Measurements from ENCODE around the gene RAB31. TPM values are rescaled to one million over a fixed set of nuclear protein-coding genes. Genes with fewer than 3 reads are reported as not detected.
A peak's percentile ranks its signal among the peaks of the same experiment; 100 is the strongest.

The RAB31 gene
- total and polyA plus RNA-seq, 2 of the 13 experiments (the other 11 are each of a cell fraction or from before 2014, with no cell fraction given): 1.1 to 1.7 TPM

DNA sequence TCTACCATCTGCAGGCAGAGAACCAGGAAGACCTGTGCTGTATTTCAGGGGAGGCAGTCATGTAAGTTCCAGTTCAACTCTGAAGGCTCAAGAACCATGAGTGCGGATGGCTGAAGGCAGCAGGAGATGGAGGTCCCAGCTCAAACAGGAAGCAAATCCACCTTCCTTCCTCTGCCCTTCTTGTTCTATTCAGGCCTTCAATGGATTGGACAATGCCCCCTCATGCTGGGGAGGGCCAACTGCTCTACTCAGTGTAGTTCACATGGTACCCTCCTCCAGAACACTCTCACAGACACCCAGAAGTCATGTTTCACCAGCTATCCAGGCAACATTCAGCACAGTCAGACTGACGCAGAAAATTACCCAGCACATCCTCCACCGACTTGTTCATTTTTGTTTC is 39.1 kb upstream of the RAB31 start:
- 90% methylated on average over 3 of the region's 3 CpGs for WGBS (ENCODE audit: low lambda C conversion rate)
- Histone ChIP-seq H3K9me3 (ENCODE audit: low read length) (no peaks in the 10 kb centered on the region), H3K79me2 (ENCODE audit: insufficient read depth, low read length) (no peaks in the 10 kb centered on the region), H3K4me2 (ENCODE audit: low read depth, low read length) (no peak overlapping the region), H3K4me1 (ENCODE audit: insufficient read depth, low read length) (peaks cover 31% of the 10 kb centered on the region), H2AFZ (ENCODE audit: low read length) (no peak overlapping the region), H3K27me3 (ENCODE audit: control insufficient read depth in 1 of 2, insufficient read depth in 2 of 2, low read length in 2 of 2) (no peaks in the 10 kb centered on the region), H3K36me3 (replicated peaks in 1 of 2; ENCODE audit: control insufficient read depth in 1 of 2, insufficient read depth in 2 of 2, low read length in 2 of 2) (no peaks in the 10 kb centered on the region), H4K20me1 (ENCODE audit: insufficient read depth, low read length) (no peaks in the 10 kb centered on the region), H3K9ac (ENCODE audit: insufficient read depth, low read depth, low read length) (no peak overlapping the region), H3K27ac (ENCODE audit: extremely low read length, insufficient read depth, low read length) (no peak overlapping the region), H3K4me3 (replicated peaks in 1 of 3; ENCODE audit: insufficient read depth in 1 of 3, low read depth in 2 of 3, low read length in 3 of 3) (no peak overlapping the region)
- POLR2A ChIA-PET: no interaction called here
- no peak for ATAC-seq
- in situ Hi-C loops (cut with HindIII; ENCODE audit: extremely low pct_ligation_motif_present, low pct_unique_long_range_greater_than_20kb): no loop called here
- BruUV-seq (replicated peaks): no TSS peak
- CTCF ChIA-PET (ENCODE audit: low intra/inter-chr PET ratio, low total read pairs): no interaction called here
- intact Hi-C loops (cut with micrococcal nuclease; ENCODE audit: unreplicated experiment): no loop called here
- no peak for FAIRE-seq
- TF ChIP-seq CTCF (CRISPR knock-in tag; IDR thresholded peaks at IDR 0.05) (peak; percentile 15; the same call in 1 of the 2 replicates), GABPB1 (CRISPR knock-in tag; IDR thresholded peaks at IDR 0.05) (peak; percentile 31; the same call in 1 of the 2 replicates), GABPA (IDR thresholded peaks at IDR 0.05; ENCODE audit: low read depth, low read length) (peak; percentile 43), GABPA (CRISPR knock-in tag; IDR thresholded peaks at IDR 0.05; ENCODE audit: low read depth) (peak; percentile 78), REXO4 (CRISPR knock-in tag; IDR thresholded peaks at IDR 0.05; ENCODE audit: borderline replicate concordance) (no peak)
- TF ChIP-seq, protein P1, sequence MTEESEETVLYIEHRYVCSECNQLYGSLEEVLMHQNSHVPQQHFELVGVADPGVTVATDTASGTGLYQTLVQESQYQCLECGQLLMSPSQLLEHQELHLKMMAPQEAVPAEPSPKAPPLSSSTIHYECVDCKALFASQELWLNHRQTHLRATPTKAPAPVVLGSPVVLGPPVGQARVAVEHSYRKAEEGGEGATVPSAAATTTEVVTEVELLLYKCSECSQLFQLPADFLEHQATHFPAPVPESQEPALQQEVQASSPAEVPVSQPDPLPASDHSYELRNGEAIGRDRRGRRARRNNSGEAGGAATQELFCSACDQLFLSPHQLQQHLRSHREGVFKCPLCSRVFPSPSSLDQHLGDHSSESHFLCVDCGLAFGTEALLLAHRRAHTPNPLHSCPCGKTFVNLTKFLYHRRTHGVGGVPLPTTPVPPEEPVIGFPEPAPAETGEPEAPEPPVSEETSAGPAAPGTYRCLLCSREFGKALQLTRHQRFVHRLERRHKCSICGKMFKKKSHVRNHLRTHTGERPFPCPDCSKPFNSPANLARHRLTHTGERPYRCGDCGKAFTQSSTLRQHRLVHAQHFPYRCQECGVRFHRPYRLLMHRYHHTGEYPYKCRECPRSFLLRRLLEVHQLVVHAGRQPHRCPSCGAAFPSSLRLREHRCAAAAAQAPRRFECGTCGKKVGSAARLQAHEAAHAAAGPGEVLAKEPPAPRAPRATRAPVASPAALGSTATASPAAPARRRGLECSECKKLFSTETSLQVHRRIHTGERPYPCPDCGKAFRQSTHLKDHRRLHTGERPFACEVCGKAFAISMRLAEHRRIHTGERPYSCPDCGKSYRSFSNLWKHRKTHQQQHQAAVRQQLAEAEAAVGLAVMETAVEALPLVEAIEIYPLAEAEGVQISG (CRISPR knock-in tag; IDR thresholded peaks at IDR 0.05): peak; percentile 97
- no peak for DNase-seq (ENCODE audit: low spot score)
